H9 (cell line): ENCODE measurements around the gene SASS6. TPM values are rescaled to one million over a fixed set of nuclear protein-coding genes. Genes with fewer than 3 reads are reported as not detected.
A peak's percentile ranks its signal among the peaks of the same experiment; 100 is the strongest.

Experiments
- DNase-seq: peaks from one replicate; pipeline ENCODE4 v3.0.0-alpha.2; 2017
- H2AFZ ChIP-seq: one replicate; pipeline ENCODE4 v1.6.1; 2013; ENCODE audit warnings: mild to moderate bottlenecking, low read length, control low read depth, moderate library complexity
- H2AK5ac ChIP-seq: 2 replicates; pipeline ENCODE4 v1.6.1; 2013; ENCODE audit warnings: low read length, control low read depth, mixed read lengths; ENCODE audit not compliant: insufficient read length
- H2BK120ac ChIP-seq: one replicate; pipeline ENCODE4 v1.6.1; 2013; ENCODE audit warnings: low read depth, mild to moderate bottlenecking, low read length, control low read depth, inconsistent platforms; ENCODE audit not compliant: poor library complexity, severe bottlenecking
- H2BK12ac ChIP-seq: 2 replicates; pipeline ENCODE4 v1.6.1; 2013; ENCODE audit warnings: low read length, control low read depth, mixed read lengths, low read depth; ENCODE audit not compliant: insufficient read length
- H2BK15ac ChIP-seq: 2 replicates; pipeline ENCODE4 v1.6.1; 2013; ENCODE audit warnings: low read depth, low read length, control low read depth
- H2BK20ac ChIP-seq: one replicate; pipeline ENCODE4 v1.6.1; 2013; ENCODE audit warnings: low read depth, mild to moderate bottlenecking, low read length, control low read depth, inconsistent platforms; ENCODE audit not compliant: poor library complexity, severe bottlenecking
- H2BK5ac ChIP-seq: 2 replicates; pipeline ENCODE4 v1.6.1; 2013; ENCODE audit warnings: low read length, control low read depth, mixed read lengths; ENCODE audit not compliant: insufficient read length
- H3K14ac ChIP-seq: 2 replicates; pipeline ENCODE4 v1.6.1; 2013; ENCODE audit warnings: low read length, control low read depth; ENCODE audit not compliant: insufficient read depth
- H3K18ac ChIP-seq: 2 replicates; pipeline ENCODE4 v1.6.1; 2013; ENCODE audit warnings: low read depth, mild to moderate bottlenecking, mixed read lengths, low read length, control low read depth; ENCODE audit not compliant: insufficient read length
- H3K23ac ChIP-seq: 2 replicates; pipeline ENCODE4 v1.6.1; 2013; ENCODE audit warnings: low read length, control low read depth, mixed read lengths, low read depth; ENCODE audit not compliant: insufficient read length
- H3K23me2 ChIP-seq: 2 replicates; pipeline ENCODE4 v1.6.1; 2013; ENCODE audit warnings: low read depth, mild to moderate bottlenecking, mixed read lengths, low read length, control low read depth; ENCODE audit not compliant: insufficient read length, poor library complexity, severe bottlenecking
- H3K27ac ChIP-seq: 2 replicates; pipeline ENCODE4 v1.5.1; 2013; ENCODE audit warnings: low read length, control low read depth, mixed read lengths, low read depth; ENCODE audit not compliant: insufficient read length
- H3K27me3 ChIP-seq: 2 replicates; pipeline ENCODE4 v1.6.1; 2013; ENCODE audit warnings: low read length, control low read depth, inconsistent platforms; ENCODE audit not compliant: insufficient read depth
- H3K4ac ChIP-seq: 2 replicates; pipeline ENCODE4 v1.6.1; 2013; ENCODE audit warnings: low read depth, mild to moderate bottlenecking, control low read depth, inconsistent platforms, low read length, moderate library complexity
- H3K4me1 ChIP-seq: 2 replicates; pipeline ENCODE4 v1.6.1; 2013; ENCODE audit warnings: low read length, control low read depth, inconsistent platforms; ENCODE audit not compliant: insufficient read depth
- H3K4me2 ChIP-seq: 2 replicates; pipeline ENCODE4 v1.6.1; 2013; ENCODE audit warnings: low read length, control low read depth, mixed read lengths; ENCODE audit not compliant: insufficient read length, insufficient read depth
- H3K56ac ChIP-seq: 2 replicates; pipeline ENCODE4 v1.6.1; 2013; ENCODE audit warnings: low read depth, mild to moderate bottlenecking, mixed read lengths, low read length, control low read depth; ENCODE audit not compliant: insufficient read length
- H3K79me1 ChIP-seq: 2 replicates; pipeline ENCODE4 v1.6.1; 2013; ENCODE audit warnings: low read depth, mild to moderate bottlenecking, moderate library complexity, low read length, control low read depth, inconsistent platforms; ENCODE audit not compliant: insufficient read depth, poor library complexity, severe bottlenecking
- H3K79me2 ChIP-seq: 2 replicates; pipeline ENCODE4 v1.6.1; 2013; ENCODE audit warnings: low read length, control low read depth, inconsistent platforms; ENCODE audit not compliant: insufficient read depth
- H3K9ac ChIP-seq: 2 replicates; pipeline ENCODE4 v1.6.1; 2013; ENCODE audit warnings: low read length, control low read depth, mixed read lengths; ENCODE audit not compliant: insufficient read length; ENCODE audit errors: extremely low read depth
- H3K9me3 ChIP-seq: one replicate; pipeline ENCODE4 v1.6.1; 2013; ENCODE audit warnings: low read depth, low read length, inconsistent platforms; ENCODE audit not compliant: control insufficient read depth
- H3T11ph ChIP-seq: one replicate; pipeline ENCODE4 v1.6.1; 2013; ENCODE audit warnings: mild to moderate bottlenecking, low read length, control low read depth, inconsistent platforms
- H4K20me1 ChIP-seq: one replicate; pipeline ENCODE4 v1.6.1; 2013; ENCODE audit not compliant: control insufficient read depth, insufficient read length, insufficient read depth
- H4K5ac ChIP-seq: 2 replicates; pipeline ENCODE4 v1.6.1; 2013; ENCODE audit warnings: low read depth, mild to moderate bottlenecking, mixed read lengths, low read length, control low read depth; ENCODE audit not compliant: insufficient read length
- H4K8ac ChIP-seq: replicated peaks from 2 replicates; pipeline ENCODE4 v1.6.1; 2013; ENCODE audit warnings: low read length, control low read depth, mixed read lengths, low read depth; ENCODE audit not compliant: insufficient read length
- H4K91ac ChIP-seq: 2 replicates; pipeline ENCODE4 v1.6.1; 2013; ENCODE audit warnings: low read depth, mild to moderate bottlenecking, moderate library complexity, mixed read lengths, low read length, control low read depth; ENCODE audit not compliant: insufficient read length
- H3K27ac Mint-ChIP-seq, 3 experiments: 2 replicates in 2 of 3; 3 replicates in 1 of 3; pipeline ENCODE4 v1.8.0; 2020 to 2021; ENCODE audit warnings: mixed read lengths in 3 of 3, mild to moderate bottlenecking in 1 of 3, moderate library complexity in 1 of 3
- H3K27me3 Mint-ChIP-seq: 2 replicates; pipeline ENCODE4 v1.8.0; 2021; ENCODE audit warnings: low read depth, mild to moderate bottlenecking, moderate library complexity, mixed read lengths
- H3K36me3 Mint-ChIP-seq, 3 experiments: 2 replicates in 2 of 3; 3 replicates in 1 of 3; pipeline ENCODE4 v1.8.0; 2020 to 2021; ENCODE audit warnings: low read depth in 3 of 3, mixed read lengths in 3 of 3; ENCODE audit not compliant: insufficient read depth in 1 of 3
- H3K4me1 Mint-ChIP-seq, 2 experiments: 2 replicates each; pipeline ENCODE4 v1.8.0; 2020; ENCODE audit warnings: mixed read lengths in 2 of 2
- H3K4me3 Mint-ChIP-seq, 2 experiments: 2 replicates in 1 of 2; 3 replicates in 1 of 2; pipeline ENCODE4 v1.8.0; 2020 to 2021; ENCODE audit warnings: mild to moderate bottlenecking in 2 of 2, mixed read lengths in 2 of 2, moderate library complexity in 1 of 2
- H3K9me3 Mint-ChIP-seq, 2 experiments: 2 replicates in 1 of 2; 3 replicates in 1 of 2; pipeline ENCODE4 v1.8.0; 2020; ENCODE audit warnings: mild to moderate bottlenecking in 2 of 2, mixed read lengths in 2 of 2, moderate library complexity in 1 of 2
- CTCF ChIP-seq: fragments of 200-600 bp; sonication (generic); conservative IDR thresholded peaks from 3 replicates; pipeline ENCODE4 v1.8.0; 2021; ENCODE audit warnings: antibody characterized with exemption, mild to moderate bottlenecking
- WGBS: extraction: QIAGEN DNeasy Blood & Tissue Kit; methylation state at CpG from one replicate; pipeline ENCODE4 v1.1.7; 2013; ENCODE audit warnings: missing lambda C conversion rate, low lambda C conversion rate, mixed read lengths; ENCODE audit not compliant: insufficient read length; ENCODE audit errors: extremely low coverage; 5-methylcytosine and 5-hydroxymethylcytosine counted together
- total RNA-seq: library from RNA; stranded (reverse); gene quantifications from 2 replicates; pipeline ENCODE4 v1.2.1, GENCODE V29; 2021

The SASS6 gene
- total RNA-seq, 1 experiment from 2014 or later = 15.2 TPM

- no CpG with 5 or more reads among the region's 5 CpGs for WGBS
- Histone ChIP-seq H4K8ac (no peak overlapping the region), H2AFZ (no peak overlapping the region), H4K20me1 (no peaks in the 10 kb centered on the region), H4K5ac (no peak overlapping the region), H3K4me2 (no peak overlapping the region), H3K14ac (no peak overlapping the region), H3K9me3 (no peaks in the 10 kb centered on the region), H3K27ac (no peak overlapping the region), H3K23me2 (no peaks in the 10 kb centered on the region), H2AK5ac (no peak overlapping the region), H3K4ac (no peak overlapping the region), H2BK12ac (no peak overlapping the region), H3K79me1 (no peaks in the 10 kb centered on the region), H3K27me3 (no peaks in the 10 kb centered on the region), H3K79me2 (no peaks in the 10 kb centered on the region), H3T11ph (no peak overlapping the region), H3K23ac (no peak overlapping the region), H2BK20ac (no peak overlapping the region), H3K56ac (no peak overlapping the region), H3K18ac (no peak overlapping the region), H2BK120ac (no peak overlapping the region), H3K9ac (no peak overlapping the region), H3K4me1 (no peaks in the 10 kb centered on the region), H2BK5ac (no peak overlapping the region), H4K91ac (no peak overlapping the region), H2BK15ac (no peak overlapping the region)
- no peak for TF ChIP-seq CTCF
- H3K9me3 Mint-ChIP-seq = no peaks in the 10 kb centered on the region
- H3K36me3 Mint-ChIP-seq = peaks cover 17 to 60% (median 39%) of the 10 kb centered on the region in 3 experiments; a peak in 6 of 7 replicates
- no peak overlapping the region for H3K4me3 Mint-ChIP-seq
- no peaks in the 10 kb centered on the region for H3K27me3 Mint-ChIP-seq
- H3K4me1 Mint-ChIP-seq = peaks cover 11 to 20% of the 10 kb centered on the region in 2 experiments
- peak overlapping the region in 1 of 3 experiments; percentile 22; a peak in 1 of 7 replicates for H3K27ac Mint-ChIP-seq
- DNase-seq = no peak
These were observed 55.2 kb downstream of the SASS6 start for GRCh38 chr1:100077531-100077930.
